SU-DHL-6 (cell line): ENCODE data around the gene SLC25A48.

Experiments used
- CTCF ChIP-seq: fragments of 200-600 bp; sonication (generic); IDR thresholded peaks from one replicate; pipeline ENCODE4 v1.5.1; 2017; ENCODE audit warnings: antibody characterized with exemption, mild to moderate bottlenecking, low read length, moderate library complexity; ENCODE audit not compliant: insufficient read depth, poor library complexity, severe bottlenecking
- EZH2phosphoT487 ChIP-seq: fragments of 200-600 bp; sonication (generic), shearing (Covaris generic); conservative IDR thresholded peaks from 2 replicates; pipeline ENCODE4 v1.6.1; 2018; ENCODE audit warnings: mild to moderate bottlenecking, antibody characterized with exemption, low read length, moderate library complexity, mixed read lengths

DNA sequence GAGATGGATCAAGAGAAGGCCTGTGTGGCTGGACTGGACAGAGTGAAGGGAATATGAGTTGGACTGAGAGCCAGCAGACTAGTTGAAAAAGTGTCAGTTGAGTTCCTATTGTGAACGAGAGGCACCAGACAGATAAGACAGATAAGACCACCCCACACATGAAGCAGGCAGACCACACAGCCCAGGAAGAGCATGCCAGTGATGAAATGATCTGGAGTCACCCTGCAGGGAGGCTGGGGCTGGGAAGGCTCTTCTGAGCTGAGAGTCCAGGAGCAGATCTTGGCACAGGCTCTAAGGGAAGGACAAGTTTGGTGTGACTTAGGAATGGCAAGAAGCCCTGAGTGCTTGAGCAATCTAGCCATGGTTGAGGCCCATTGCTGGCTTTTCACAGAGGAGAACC, 10.6 kb upstream of the SLC25A48 start:
- TF ChIP-seq CTCF (no peak), EZH2phosphoT487 (no peak)
